ENCODE data around the gene IPCEF1.

Gene IPCEF1

GRCh38 chr6:154356690-154357089, at the start of gene IPCEF1:
TSS of gene IPCEF1 (minus strand) at chr6:154356803. CDS start at chr6:154265947, 90,856 bp downstream.
- DNase-seq (ENCODE audit: low read depth in 2 of 2, low spot score in 1 of 2), result no peak

DNA sequence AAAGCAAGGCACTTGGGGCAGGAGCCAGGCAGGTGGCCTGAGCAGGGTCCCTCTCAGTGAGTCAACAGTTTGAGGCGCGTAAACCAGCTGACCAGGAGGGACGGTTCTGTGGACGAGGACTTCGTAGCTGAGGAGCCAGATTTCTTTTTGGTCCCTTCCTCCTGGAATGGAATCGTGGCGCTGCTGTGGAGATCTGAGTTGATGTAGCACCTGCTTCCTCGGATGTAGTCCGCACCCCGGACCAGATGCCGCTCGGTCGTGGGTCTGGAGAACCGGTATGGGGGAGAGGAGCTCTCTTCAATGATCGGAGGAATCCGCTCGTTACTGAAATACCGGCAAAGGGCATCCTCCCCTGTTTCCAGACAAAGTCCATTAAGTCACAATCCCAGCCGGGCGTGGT, 49.7 kb upstream of the IPCEF1 start:
- no peak for DNase-seq (ENCODE audit: low read depth in 2 of 2, low spot score in 1 of 2)

- no peak for DNase-seq (ENCODE audit: low read depth in 2 of 2, low spot score in 1 of 2)
Observed at GRCh38 chr6:154404791-154405400, 48.3 kb upstream of the IPCEF1 start.

DNA sequence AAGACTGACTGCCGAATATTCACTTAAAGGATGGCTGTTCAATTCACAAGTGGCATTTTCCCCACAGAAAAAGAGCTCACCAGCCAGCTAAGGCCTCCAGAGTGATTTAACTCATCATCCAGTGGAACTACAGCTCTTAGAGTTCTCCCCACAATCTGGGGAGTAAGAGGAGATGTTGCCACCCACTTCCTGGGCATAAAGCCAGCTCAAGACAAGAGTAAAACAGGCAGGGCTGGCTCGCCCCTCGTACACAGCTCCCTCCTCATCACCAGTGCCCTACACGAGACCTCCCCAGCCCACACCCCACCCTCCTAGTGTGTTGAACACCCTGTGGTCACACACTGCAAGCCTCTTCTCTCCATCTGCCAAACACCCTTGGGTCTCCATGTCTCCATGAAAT, 47.2 kb upstream of the IPCEF1 start:
- DNase-seq (ENCODE audit: low read depth in 2 of 2, low spot score in 1 of 2), result no peak

DNA sequence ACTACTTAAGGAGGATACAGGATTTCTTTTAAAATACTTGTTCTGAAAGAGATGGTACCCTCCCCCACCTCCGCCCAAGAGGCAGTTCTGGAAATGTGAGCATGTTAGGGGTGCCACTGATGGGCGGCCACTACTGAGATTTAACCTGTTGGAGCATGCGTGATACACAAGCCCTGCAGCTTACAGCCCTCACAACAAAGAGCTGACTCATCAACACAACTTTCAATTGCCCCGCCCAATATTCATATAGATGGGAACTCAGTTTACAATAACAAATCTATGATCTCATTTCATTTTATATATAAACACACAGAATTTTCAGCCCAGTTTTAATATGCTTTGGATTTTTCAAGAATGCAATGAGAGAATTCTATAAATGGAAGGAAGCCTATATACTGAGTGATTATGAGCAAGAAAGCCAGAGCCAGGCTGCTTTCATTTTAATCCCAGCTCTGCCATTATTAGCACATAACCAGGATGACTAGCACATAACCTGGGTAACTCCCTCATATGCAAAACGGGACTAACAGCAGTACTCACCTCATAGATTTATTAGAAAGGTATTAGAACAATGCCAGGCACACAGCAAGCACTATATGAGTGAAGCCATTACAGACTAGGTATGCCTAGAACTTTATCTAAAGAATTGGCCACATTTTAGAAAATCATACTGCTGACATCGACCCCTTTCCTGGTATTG, 45.6 kb upstream of the IPCEF1 start:
- DNase-seq (ENCODE audit: low read depth in 2 of 2, low spot score in 1 of 2), result no peak

GRCh38 chr6:154399097-154399496, 42.5 kb upstream of the IPCEF1 start:
- no peak for DNase-seq (ENCODE audit: low read depth in 2 of 2, low spot score in 1 of 2)

GRCh38 chr6:154397491-154398195, 41.0 kb upstream of the IPCEF1 start:
- no peak for DNase-seq (ENCODE audit: low read depth in 2 of 2, low spot score in 1 of 2)

DNA sequence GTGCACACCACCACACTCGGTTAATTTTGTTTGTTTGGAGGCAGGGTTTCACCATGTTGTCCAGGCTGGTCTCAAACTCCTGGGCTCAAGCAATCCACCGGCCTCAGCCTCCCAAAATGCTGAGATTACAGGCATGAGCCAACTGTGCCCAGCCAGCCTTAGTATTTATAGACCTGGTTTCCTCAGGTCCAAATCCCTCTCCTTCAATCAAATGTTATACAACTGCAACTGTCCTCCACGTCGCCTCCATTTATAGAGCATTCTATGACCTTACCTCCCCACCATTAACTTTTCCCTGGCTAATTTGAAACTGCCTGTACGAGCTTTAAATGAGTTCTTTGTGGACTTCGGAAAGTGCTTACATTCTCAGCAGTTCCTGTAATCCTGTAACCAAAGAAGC, 39.3 kb upstream of the IPCEF1 start:
- DNase-seq (ENCODE audit: low read depth in 2 of 2, low spot score in 1 of 2), result no peak

GRCh38 chr6:154395316-154395715, 38.7 kb upstream of the IPCEF1 start:
- no peak for DNase-seq (ENCODE audit: low read depth in 2 of 2, low spot score in 1 of 2)

- DNase-seq (ENCODE audit: low read depth in 2 of 2, low spot score in 1 of 2), result no peak
Observed at GRCh38 chr6:154394571-154394970, 38.0 kb upstream of the IPCEF1 start.

DNA sequence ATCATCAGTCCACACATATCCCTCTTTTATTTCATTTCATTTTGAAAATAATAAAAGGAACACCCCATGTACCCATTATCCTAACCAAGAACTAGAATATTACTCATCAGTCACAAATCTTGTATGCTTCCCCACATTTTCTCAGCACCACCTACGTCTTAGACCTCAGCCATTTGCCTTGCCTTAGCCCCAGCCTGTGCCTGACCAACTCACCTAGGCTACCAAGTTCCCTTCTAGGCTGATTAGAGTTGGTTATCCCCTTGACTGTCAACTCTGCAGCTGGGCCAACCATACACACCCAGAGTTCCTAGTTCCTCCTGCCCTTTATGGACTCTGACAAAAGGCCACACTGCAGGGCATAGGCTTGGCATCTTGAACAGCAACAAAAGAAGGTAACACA, 33.4 kb upstream of the IPCEF1 start:
- no peak for DNase-seq (ENCODE audit: low read depth in 2 of 2, low spot score in 1 of 2)

- DNase-seq (ENCODE audit: low read depth in 2 of 2, low spot score in 1 of 2), result no peak
Observed at GRCh38 chr6:154388803-154389202, 32.2 kb upstream of the IPCEF1 start.

- no peak for DNase-seq (ENCODE audit: low read depth in 2 of 2, low spot score in 1 of 2)
Observed at GRCh38 chr6:154386848-154387717, 30.5 kb upstream of the IPCEF1 start.

DNA sequence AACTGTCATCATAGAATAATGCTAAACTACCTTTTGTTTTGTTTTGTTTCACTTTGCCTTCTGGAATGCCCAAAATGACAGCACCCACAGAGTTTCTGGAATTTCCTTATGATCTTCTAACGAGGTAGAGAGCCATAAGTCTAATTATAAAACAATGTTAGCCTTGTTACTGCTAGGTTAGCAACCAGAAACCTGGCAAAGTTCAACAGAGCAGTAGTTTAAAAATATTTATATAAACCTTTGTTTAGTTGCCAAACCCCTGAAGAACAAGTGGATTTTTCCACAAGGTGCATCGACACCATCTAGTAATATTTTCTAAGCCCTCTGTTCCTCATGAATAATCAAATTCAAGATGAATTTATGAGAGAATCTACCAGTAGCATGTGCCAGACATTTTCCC, 27.6 kb upstream of the IPCEF1 start:
- no peak for DNase-seq (ENCODE audit: low read depth in 2 of 2, low spot score in 1 of 2)

DNA sequence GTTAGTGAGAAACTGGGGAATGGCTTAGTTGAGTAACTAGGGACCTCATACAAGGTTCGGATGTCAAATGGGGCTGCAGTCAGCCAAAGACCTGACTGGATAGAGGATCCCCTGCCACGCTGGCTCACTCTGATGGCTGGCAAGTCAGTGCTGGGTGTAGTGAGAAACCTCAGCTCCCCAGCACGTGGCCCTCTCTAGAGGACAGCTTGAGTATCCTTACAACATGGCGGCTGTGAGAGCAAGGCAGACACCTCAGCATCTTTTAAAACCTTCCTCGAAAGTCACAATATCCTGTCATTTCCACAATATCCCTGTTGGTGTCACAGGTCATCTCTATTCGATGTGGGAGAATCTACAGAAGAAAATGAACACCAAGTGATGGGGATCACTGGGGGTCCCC, 26.7 kb upstream of the IPCEF1 start:
- no peak for DNase-seq (ENCODE audit: low read depth in 2 of 2, low spot score in 1 of 2)

DNA sequence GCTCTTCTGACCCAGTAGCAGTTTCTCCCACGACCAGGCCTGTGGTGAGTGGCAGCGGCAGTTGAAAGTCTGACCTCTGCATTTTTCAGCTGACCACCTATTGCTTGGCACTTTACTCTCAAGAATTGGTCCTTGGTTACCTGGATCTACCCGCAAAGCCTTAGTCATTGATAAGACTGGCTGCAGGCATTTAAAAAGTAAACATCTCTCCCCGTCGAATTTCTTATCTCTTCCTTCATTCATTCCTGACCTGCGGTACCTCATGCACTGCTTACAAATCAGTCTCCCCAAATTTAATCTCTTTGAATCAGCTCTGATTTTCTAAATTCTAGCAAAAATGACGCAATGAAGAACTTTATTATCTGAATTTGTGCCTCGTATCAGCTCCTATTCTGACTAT, 26.1 kb upstream of the IPCEF1 start:
- DNase-seq (ENCODE audit: low read depth in 2 of 2, low spot score in 1 of 2), result no peak

DNA sequence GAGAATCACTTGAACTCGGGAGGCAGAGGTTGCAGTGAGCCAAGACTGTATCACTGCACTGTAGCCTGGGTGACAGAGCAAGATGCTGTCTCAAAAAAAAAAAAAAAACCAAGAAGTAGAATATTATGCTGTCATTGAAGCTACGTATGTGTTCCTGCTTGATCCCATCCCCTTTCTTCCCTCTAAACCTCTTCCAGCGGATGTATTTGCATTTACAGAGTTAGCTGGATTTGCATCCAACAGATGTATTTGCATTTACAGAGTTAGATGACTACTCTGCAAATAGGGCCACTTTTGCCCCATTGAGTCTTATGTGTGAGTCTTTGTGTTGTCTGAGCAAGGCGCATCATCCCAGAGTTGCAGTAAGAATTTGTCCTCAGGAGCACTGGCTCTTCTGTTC, 24.9 kb upstream of the IPCEF1 start:
- DNase-seq (ENCODE audit: low read depth in 2 of 2, low spot score in 1 of 2), result no peak

- no peak for DNase-seq (ENCODE audit: low read depth in 2 of 2, low spot score in 1 of 2)
Observed at GRCh38 chr6:154380741-154381140, 24.1 kb upstream of the IPCEF1 start.

- DNase-seq (ENCODE audit: low read depth in 2 of 2, low spot score in 1 of 2), result no peak
Observed at GRCh38 chr6:154379585-154379984, 23.0 kb upstream of the IPCEF1 start.

- no peak for DNase-seq (ENCODE audit: low read depth in 2 of 2, low spot score in 1 of 2)
Observed at GRCh38 chr6:154378518-154378917, 21.9 kb upstream of the IPCEF1 start.

DNA sequence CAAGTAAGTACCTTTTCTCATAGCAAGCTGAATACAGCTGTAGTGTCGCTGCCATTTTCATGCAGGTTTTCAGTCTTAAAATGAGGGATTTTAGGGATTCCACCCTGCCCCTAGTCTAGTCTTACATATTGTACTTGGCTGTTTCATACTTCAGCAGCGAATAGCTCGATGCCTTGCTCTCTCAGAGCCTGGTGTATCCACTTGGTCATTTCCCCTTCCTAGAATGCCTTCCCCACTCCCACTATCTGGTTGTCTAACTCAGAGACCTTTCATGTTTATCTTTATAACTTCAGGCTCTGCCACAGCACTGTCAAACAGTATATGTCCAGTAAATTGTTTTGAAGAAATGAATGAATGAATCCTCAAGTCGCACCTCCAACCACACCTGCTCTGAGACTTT, 21.1 kb upstream of the IPCEF1 start:
- no peak for DNase-seq (ENCODE audit: low read depth in 2 of 2, low spot score in 1 of 2)

DNA sequence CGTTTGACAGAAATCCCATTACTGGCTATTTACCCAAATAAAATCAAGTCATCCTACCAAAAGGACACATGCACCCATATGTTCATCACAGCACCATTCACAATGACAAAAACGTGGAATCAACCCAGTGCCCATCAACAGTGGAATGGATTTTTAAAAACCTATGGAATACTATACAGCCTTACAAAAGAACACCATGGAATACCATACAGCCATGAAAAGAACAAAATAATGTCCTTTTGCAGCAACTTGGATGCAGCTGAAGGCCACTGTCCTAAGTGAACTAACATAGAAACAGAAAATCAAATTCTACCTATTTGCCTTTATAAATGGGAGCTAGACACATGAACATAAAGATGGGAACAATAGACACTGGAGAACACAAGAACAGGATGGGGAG, 17.4 kb upstream of the IPCEF1 start:
- no peak for DNase-seq (ENCODE audit: low read depth in 2 of 2, low spot score in 1 of 2)
